Stimulated activated CD8-positive, alpha-beta memory T cell treated with anti-CD3 and anti-CD28 coated beads, Interleukin-7, amount 100 ng/mL, for 24 hours (primary cell): ENCODE data around the gene THOP1.
"Not testable (repeated sequence)": the region's sequence is repeated elsewhere in the genome, so short reads cannot be mapped to it uniquely, and the experiment has no call there.

Experiments used
- DNase-seq: peaks from one replicate; pipeline ENCODE4 v3.0.0-alpha.2; 2020; ENCODE audit warnings: low read depth

The THOP1 gene

GRCh38 chr19:2782936-2783780 lies 2.1 kb upstream of the THOP1 start, which contains the start of gene SGTA:
TSS of gene SGTA (minus strand) at chr19:2783273. CDS start at chr19:2769068, 14,205 bp downstream.
- DNase-seq: peak; percentile 92

DNA sequence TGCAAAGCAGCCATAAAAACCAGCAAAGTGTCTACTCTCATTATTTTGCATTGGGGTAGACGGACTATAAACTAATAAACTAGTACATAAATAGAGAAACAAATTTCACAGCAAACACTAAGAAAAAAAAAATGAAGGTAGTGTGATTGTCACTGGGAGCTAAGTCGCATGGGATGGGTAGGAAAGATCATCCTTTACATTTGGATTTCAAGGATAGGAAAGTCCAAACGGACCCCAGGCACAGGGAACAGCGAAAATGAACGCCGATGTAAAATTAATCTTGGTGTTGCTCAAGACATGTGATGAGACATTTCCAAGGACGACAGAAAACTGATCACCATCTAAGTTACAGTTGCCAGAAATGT lies 1.5 kb upstream of the THOP1 start:
- DNase-seq: no peak

DNA sequence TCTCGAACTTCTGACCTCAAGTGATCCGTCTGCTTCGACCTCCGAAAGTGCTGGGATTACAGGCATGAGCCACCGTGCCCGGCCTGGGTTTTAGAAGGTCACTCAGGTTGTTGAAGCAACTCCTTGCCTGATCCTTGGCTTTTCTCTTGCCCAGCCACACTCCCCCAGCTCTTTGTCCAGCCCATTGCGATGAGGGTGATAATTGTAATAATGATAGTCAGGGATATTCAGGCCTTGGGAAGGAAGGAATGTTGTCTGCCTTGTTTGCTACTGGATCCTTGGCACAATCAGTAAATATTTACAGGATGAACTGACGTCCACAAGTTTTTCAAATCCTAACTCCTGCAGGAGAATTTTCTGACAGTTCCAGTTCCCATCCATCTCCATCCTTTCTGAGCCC lies 1.8 kb downstream of the THOP1 start:
- no peak for DNase-seq

DNA sequence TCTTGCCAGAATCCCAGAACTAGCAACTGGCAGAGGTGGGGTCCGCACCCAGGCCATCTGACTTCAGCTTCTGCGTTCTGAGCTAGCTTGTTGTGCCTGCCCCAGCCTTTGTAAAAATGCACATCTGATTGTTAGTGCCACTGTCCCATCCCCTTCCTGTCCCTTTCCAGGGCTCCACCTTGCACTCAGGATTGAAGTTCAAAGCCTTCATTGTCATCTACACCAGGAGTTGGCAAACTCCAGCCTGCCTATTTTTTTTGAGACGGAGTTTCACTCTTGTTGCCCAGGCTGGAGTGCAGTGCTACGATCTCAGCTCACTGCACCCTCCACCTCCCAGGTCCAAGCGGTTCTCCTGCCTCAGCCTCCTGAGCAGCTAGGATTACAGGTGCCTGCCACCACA lies 2.9 kb downstream of the THOP1 start:
- no peak for DNase-seq

GRCh38 chr19:2790194-2790556 lies 4.9 kb downstream of the THOP1 start:
- no peak for DNase-seq

DNA sequence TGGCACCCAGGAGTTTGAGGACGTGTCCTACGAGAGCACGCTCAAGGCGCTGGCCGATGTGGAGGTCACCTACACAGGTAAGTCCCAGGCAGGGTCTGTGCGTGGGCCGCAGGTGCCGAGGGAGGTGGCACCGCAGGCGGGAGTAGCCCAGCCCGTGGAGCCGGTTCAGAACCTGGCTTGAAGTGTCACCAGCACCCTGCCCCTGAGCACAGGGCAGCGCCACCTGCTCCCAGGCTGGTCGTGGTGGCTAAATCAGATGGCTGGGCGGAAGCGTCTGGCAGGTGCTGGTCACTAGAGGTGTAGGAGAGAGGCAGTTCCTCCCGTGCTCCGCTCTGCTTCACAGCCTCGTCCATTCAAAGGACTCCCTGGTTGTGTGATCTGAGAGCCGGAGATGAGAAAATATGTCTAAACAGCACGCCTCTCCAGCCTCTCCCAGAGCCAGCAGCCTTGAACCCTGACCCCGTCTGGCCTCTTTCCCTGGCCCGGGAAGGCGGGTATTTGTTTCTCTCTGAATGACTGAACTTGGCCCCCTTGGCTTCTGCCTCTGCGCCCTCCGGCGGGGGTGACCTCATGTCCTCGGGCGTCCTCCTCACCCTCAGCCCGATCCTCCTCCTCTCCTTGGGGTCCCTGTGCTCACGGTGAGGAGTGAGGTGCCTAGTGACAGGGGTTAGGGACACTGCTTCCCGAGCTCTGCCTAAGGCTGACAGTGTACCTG lies 5.4 kb downstream of the THOP1 start:
- DNase-seq: no peak

GRCh38 chr19:2791440-2791839 lies 6.1 kb downstream of the THOP1 start:
- DNase-seq: no peak

DNA sequence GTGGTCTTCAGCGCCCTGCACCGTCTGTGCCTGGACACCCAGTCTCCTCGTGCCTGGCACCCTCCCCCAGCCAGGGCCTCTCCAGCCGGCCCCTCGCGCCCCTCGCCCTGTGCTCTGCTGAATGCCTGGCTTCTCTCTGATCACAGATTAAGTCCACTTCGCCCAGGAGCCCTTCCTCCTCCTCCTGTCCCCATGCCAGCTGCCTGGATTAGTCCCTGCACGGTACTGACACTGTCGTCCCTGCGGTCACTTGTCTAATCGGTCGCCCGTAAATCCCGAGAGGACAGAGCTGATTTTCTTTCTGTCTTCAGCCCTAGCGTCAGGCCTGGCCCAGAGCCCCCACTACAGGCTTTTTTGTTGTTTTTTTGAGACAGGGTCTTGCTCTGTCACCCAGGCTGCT lies 6.6 kb downstream of the THOP1 start:
- DNase-seq: no peak

GRCh38 chr19:2792666-2793065 lies 7.4 kb downstream of the THOP1 start:
- DNase-seq: not testable (repeated sequence)

GRCh38 chr19:2793126-2793525 lies 7.8 kb downstream of the THOP1 start:
- DNase-seq: no peak

DNA sequence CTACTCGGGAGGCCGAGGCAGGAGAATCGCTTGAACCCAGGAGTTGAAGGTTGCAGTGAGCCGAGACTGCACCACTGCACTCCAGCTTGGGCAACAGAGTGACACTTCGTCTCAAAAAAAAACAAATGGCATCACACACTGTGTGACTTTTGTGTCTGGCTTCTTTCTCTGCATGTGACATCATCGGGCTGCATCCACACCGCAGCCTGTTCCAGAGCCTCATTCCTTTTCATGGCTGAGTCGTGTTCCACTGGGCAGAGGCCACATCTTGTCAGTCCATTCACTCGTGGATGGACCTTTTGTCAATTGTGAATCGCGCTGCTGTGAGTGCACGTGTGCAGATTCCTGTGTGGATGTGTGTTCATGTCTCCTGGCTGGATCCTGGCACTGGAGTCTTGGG lies 8.3 kb downstream of the THOP1 start:
- no peak for DNase-seq

GRCh38 chr19:2795827-2796658 lies 10.7 kb downstream of the THOP1 start:
- no peak for DNase-seq

DNA sequence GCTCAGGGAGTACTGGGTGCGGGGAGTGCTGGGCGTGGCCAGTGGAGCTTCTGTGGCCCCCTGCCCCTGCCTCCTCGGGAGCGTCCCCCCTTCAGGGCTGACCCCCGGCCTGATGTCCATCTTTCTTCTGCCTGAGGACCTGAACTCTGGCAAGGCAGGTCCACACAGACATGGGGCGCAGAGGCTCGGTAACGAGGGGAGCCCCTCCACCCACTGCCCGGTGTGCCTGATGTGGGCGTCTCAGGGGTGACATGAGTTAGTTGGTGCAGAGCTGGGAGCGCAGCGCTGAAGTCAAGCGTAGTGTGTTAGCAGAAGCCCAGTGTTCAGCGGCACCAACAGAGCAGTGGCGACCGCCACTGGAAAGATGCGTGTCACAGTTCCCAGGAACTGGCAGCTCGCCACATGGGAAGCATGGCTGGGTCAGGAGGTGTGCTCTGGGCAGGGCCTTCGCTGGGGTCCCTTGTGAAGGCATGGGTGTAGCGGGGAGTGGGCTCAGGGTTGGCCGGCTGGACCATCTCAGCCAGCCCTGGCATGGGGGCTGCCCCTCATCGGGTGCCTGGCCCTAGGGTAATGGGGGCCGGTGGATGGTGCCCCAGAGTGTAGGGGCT lies 11.5 kb downstream of the THOP1 start:
- no peak for DNase-seq

DNA sequence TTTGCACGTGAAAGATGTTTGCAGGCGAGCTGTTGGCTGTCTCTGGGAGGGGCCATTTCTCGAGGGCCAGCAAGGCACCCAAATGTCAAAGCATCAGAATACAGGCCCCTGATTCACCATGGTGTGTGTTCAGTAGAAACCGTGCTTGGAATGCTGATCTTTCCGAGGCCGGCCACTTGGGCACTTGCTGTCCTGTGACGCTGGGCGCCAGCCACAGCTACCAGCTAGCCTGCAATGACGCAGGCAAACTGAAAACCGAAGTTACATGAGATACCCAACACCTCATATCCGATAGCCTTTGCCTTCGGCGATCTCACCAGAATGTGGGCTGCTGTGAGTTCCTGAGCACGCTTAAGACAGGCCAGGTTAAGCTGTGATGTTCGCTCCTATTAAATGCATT lies 12.0 kb downstream of the THOP1 start:
- no peak for DNase-seq

DNA sequence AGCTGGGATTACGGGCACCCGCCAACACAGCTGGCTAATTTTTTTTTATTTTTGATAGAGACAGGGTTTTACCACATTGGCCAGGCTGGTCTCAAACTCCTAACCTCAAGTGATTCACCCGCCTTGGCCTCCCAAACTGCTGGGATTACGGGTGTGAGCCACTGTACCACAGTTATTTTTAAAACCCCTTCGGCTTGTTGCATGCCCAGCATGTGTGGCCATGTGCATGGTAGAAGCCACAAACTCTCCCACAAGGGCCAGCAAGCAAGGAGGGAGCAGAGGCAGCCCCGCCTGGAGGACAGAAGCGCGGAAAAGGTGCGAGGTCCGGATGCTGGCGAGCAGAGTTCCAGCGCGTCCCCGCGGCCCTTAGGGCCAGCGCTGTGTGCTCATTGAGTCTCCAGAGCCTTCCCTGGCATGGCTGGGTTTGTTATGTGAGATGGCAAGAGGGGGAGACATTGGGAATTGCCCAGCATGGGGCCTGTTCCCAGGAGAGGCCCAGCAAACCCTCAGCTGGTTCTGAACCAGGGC lies 12.9 kb downstream of the THOP1 start:
- no peak for DNase-seq

DNA sequence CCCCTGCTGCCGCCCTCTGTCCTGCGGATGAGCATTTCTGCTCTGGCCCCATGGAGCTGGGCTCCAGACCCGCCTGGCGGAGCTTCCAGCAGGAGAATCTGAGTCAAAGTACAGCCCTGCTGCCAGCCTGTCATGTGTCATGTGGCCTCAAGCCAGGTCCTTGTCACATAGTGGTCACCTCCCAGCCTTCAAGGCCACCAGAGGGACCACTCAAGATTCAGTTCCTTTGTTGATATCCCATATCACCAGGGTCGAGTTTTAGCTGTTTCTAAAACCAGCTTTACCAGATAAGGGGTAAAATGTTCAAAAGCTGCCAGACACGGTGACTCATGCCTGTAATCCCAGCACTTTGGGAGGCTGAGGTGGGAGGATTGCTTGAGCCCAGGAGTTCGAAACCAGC lies 13.4 kb downstream of the THOP1 start:
- DNase-seq: no peak

DNA sequence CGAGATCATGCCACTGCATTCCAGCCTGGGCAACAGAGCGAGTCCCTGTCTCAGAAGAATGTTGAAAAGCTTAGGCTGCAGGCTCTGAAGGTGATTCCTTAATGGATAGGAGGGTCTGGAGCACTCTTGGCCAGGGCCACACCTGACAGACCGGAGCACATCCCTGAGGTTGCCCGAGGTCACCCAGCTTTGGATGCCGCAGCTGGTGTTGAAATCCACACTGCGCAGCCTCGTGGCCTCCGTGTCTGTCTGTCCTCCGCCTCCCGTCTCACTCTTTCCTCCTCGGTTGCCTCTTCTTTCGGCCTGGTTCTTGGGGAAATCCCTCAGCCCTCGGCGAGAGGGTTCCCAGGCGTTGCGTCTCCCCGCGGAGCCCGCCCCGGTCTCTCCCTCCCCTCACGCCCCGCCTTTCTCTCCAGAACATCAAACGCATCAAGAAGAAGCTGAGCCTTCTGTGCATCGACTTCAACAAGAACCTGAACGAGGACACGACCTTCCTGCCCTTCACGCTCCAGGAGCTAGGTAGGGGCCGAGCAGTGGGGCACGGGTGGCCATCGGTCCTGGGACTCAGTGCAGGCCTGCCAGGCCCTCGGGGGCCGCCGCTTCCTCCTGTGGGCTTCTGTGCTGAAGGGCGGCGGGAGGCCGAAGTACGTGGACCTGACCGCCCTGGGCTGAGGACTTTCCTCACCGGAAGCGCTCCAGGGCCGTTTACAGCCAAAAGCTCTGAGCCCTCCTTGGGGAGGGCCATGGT lies 14.1 kb downstream of the THOP1 start:
- no peak for DNase-seq

DNA sequence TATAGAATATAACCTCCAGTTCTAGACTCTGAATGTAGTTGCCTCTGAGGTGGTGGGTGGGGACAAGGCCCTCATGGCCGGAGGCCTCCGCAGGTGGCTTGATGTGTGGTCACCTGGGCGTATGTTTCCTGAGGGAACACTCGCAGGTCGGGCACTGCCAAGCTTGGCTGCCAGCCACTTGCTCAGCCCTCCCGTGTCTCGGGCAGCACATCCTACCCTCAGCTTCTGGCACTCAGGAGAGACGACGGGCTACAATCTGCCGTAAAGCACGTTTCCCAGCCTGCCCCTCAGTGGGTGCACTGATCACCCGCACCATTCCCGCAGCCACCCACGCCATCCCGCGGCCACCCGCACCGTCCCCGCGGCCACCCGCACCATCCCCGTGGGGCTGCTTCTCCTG lies 15.2 kb downstream of the THOP1 start:
- DNase-seq: no peak

DNA sequence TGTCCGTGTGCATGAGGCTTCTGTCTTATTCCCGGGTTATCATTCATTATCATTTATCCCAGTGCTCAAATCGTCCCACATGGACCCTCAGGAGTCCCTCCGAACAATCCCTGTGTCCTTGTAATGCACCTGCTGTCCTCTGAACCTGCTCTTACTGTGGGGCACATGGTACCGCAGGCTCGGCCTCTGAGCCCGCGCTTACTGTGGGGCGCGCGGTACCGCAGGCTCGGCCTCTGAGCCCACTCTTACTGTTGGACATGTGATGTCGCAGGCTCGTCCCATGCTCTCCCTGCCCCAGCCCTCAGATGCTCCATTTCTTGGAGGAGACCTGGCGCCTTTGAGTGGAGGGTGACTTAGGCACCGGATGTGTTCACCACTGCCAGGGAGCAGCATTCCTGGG lies 17.5 kb downstream of the THOP1 start:
- no peak for DNase-seq

DNA sequence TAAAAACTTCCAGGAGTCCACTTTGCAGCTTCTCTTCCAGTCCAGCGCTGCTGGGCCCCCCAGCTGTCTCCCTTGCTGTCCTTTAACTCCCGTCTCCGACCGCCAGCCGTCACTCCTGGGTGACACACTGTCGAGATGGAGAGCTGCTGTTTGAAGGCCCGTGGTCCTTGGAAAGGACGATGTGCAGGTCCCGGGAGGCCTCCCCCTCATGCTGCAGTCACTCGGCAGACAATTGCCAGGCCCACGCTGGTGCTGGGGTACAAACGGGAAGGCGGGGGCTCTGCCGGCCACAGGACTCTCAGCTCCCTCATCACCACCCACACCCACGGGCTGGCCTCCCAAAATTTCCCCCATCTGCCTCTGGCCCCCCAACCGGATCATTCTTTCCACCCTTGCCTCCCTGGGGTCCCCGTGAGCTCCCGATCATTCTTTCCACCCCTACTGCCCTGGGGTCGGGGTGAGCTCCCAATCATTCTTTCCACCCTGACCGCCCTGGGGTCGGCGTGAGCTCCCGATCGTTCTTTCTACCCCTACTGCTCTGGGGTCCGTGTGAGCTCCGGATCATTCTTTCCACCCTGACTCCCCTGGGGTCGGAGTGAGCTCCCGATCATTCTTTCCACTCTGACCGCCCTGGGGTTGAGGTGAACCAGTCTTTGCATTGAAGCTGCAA lies 18.3 kb downstream of the THOP1 start:
- DNase-seq: no peak
